ENCODE measurements around the gene THSD4.

Gene THSD4

GRCh38 chr15:71600237-71600636 is 485.0 kb downstream of the THSD4 start:
- Histone ChIP-seq H3K27ac (ENCODE audit: low read length, poor library complexity, severe bottlenecking) (no peak overlapping the region), H3K4me3 (ENCODE audit: insufficient read depth in 1 of 2, low read depth in 1 of 2, low read length in 2 of 2) (no peak overlapping the region), H2AFZ (ENCODE audit: low read depth, low read length) (no peak overlapping the region), H3K36me3 (ENCODE audit: control insufficient read depth in 1 of 2, insufficient read depth in 2 of 2, low read depth in 1 of 2, low read length in 2 of 2) (no peaks in the 10 kb centered on the region), H3K18ac (ENCODE audit: low read depth in 1 of 2, low read length in 2 of 2) (no peak overlapping the region), H3K9ac (ENCODE audit: low read length) (no peak overlapping the region), H3K4me2 (ENCODE audit: low read length, poor library complexity, severe bottlenecking) (no peak overlapping the region), H2BK12ac (ENCODE audit: low read length in 2 of 2) (no peak overlapping the region), H3K23ac (ENCODE audit: low read length in 2 of 2) (no peak overlapping the region), H4K8ac (ENCODE audit: low read length) (no peak overlapping the region), H2BK5ac (ENCODE audit: low read depth, low read length, poor library complexity, severe bottlenecking) (no peak overlapping the region), H3K79me1 (replicated peaks; ENCODE audit: low read length, poor library complexity, severe bottlenecking) (peaks cover 11% of the 10 kb centered on the region), H2AK5ac (ENCODE audit: low read length, severe bottlenecking) (no peak overlapping the region), H3K27me3 (ENCODE audit: control insufficient read depth in 1 of 2, insufficient read depth in 1 of 2, low read length in 2 of 2) (no peaks in the 10 kb centered on the region), H3K14ac (ENCODE audit: low read length in 2 of 2) (no peak overlapping the region), H3K4ac (ENCODE audit: low read depth in 1 of 2, low read length in 2 of 2) (no peak overlapping the region), H3K4me1 (ENCODE audit: control insufficient read depth, insufficient read depth, low read depth, low read length) (peaks cover 3% of the 10 kb centered on the region), H2BK15ac (ENCODE audit: low read depth, poor library complexity, severe bottlenecking) (no peak overlapping the region), H3K9me3 (ENCODE audit: control insufficient read depth, low read length) (peaks cover 9% of the 10 kb centered on the region), H4K91ac (ENCODE audit: low read length) (no peak overlapping the region), H2BK120ac (ENCODE audit: low read depth, low read length) (no peak overlapping the region)
- WGBS, result no CpG with 5 or more reads among the region's 1 CpG
- DNase-seq, result no peak

GRCh38 chr15:71601038-71601834 is 486.0 kb downstream of the THSD4 start:
- H3K4me3 ChIP-seq (ENCODE audit: insufficient read depth in 1 of 2, low read depth in 1 of 2, low read length in 2 of 2), result no peak overlapping the region
- H2AK5ac ChIP-seq (ENCODE audit: low read length, severe bottlenecking), result no peak overlapping the region
- no peak overlapping the region for H2BK120ac ChIP-seq (ENCODE audit: low read depth, low read length)
- H3K4me2 ChIP-seq (ENCODE audit: low read length, poor library complexity, severe bottlenecking), result no peak overlapping the region
- no peak overlapping the region for H4K8ac ChIP-seq (ENCODE audit: low read length)
- WGBS, result 85% methylated on average over 6 of the region's 8 CpGs
- H3K79me1 ChIP-seq (replicated peaks; ENCODE audit: low read length, poor library complexity, severe bottlenecking), result peaks cover 12% of the 10 kb centered on the region
- H3K9ac ChIP-seq (ENCODE audit: low read length), result no peak overlapping the region
- H2BK5ac ChIP-seq (ENCODE audit: low read depth, low read length, poor library complexity, severe bottlenecking), result no peak overlapping the region
- no peak overlapping the region for H4K91ac ChIP-seq (ENCODE audit: low read length)
- H3K23ac ChIP-seq (ENCODE audit: low read length in 2 of 2), result no peak overlapping the region
- no peak overlapping the region for H3K4ac ChIP-seq (ENCODE audit: low read depth in 1 of 2, low read length in 2 of 2)
- H2BK15ac ChIP-seq (ENCODE audit: low read depth, poor library complexity, severe bottlenecking), result no peak overlapping the region
- no peak overlapping the region for H3K14ac ChIP-seq (ENCODE audit: low read length in 2 of 2)
- no peaks in the 10 kb centered on the region for H3K36me3 ChIP-seq (ENCODE audit: control insufficient read depth in 1 of 2, insufficient read depth in 2 of 2, low read depth in 1 of 2, low read length in 2 of 2)
- H3K27me3 ChIP-seq (ENCODE audit: control insufficient read depth in 1 of 2, insufficient read depth in 1 of 2, low read length in 2 of 2), result no peaks in the 10 kb centered on the region
- H3K27ac ChIP-seq (ENCODE audit: low read length, poor library complexity, severe bottlenecking), result no peak overlapping the region
- H2BK12ac ChIP-seq (ENCODE audit: low read length in 2 of 2), result no peak overlapping the region
- H2AFZ ChIP-seq (ENCODE audit: low read depth, low read length), result no peak overlapping the region
- no peak overlapping the region for H3K18ac ChIP-seq (ENCODE audit: low read depth in 1 of 2, low read length in 2 of 2)
- H3K9me3 ChIP-seq (ENCODE audit: control insufficient read depth, low read length), result peaks cover 9% of the 10 kb centered on the region
- H3K4me1 ChIP-seq (ENCODE audit: control insufficient read depth, insufficient read depth, low read depth, low read length), result peaks cover 3% of the 10 kb centered on the region
- DNase-seq, result no peak

- no peak overlapping the region for H3K27ac ChIP-seq (ENCODE audit: low read length, poor library complexity, severe bottlenecking)
- H2AK5ac ChIP-seq (ENCODE audit: low read length, severe bottlenecking), result no peak overlapping the region
- no peaks in the 10 kb centered on the region for H3K27me3 ChIP-seq (ENCODE audit: control insufficient read depth in 1 of 2, insufficient read depth in 1 of 2, low read length in 2 of 2)
- no peaks in the 10 kb centered on the region for H3K36me3 ChIP-seq (ENCODE audit: control insufficient read depth in 1 of 2, insufficient read depth in 2 of 2, low read depth in 1 of 2, low read length in 2 of 2)
- DNase-seq, result no peak
- H2BK15ac ChIP-seq (ENCODE audit: low read depth, poor library complexity, severe bottlenecking), result no peak overlapping the region
- H3K18ac ChIP-seq (ENCODE audit: low read depth in 1 of 2, low read length in 2 of 2), result no peak overlapping the region
- no peak overlapping the region for H2BK5ac ChIP-seq (ENCODE audit: low read depth, low read length, poor library complexity, severe bottlenecking)
- H3K14ac ChIP-seq (ENCODE audit: low read length in 2 of 2), result no peak overlapping the region
- no peak overlapping the region for H3K4ac ChIP-seq (ENCODE audit: low read depth in 1 of 2, low read length in 2 of 2)
- H2BK12ac ChIP-seq (ENCODE audit: low read length in 2 of 2), result no peak overlapping the region
- no peak overlapping the region for H3K23ac ChIP-seq (ENCODE audit: low read length in 2 of 2)
- WGBS, result 65% methylated on average over 7 of the region's 7 CpGs
- H3K9me3 ChIP-seq (ENCODE audit: control insufficient read depth, low read length), result peaks cover 9% of the 10 kb centered on the region
- H3K4me3 ChIP-seq (ENCODE audit: insufficient read depth in 1 of 2, low read depth in 1 of 2, low read length in 2 of 2), result no peak overlapping the region
- H2AFZ ChIP-seq (ENCODE audit: low read depth, low read length), result no peak overlapping the region
- no peak overlapping the region for H4K8ac ChIP-seq (ENCODE audit: low read length)
- H3K79me1 ChIP-seq (replicated peaks; ENCODE audit: low read length, poor library complexity, severe bottlenecking), result peaks cover 5% of the 10 kb centered on the region
- no peak overlapping the region for H3K9ac ChIP-seq (ENCODE audit: low read length)
- no peak overlapping the region for H4K91ac ChIP-seq (ENCODE audit: low read length)
- no peak overlapping the region for H2BK120ac ChIP-seq (ENCODE audit: low read depth, low read length)
- H3K4me1 ChIP-seq (ENCODE audit: control insufficient read depth, insufficient read depth, low read depth, low read length), result peaks cover 3% of the 10 kb centered on the region
- no peak overlapping the region for H3K4me2 ChIP-seq (ENCODE audit: low read length, poor library complexity, severe bottlenecking)
These were observed 488.1 kb downstream of the THSD4 start for GRCh38 chr15:71603379-71603778.

GRCh38 chr15:71607383-71607782 is 492.1 kb downstream of the THSD4 start:
- Histone ChIP-seq H3K27me3 (ENCODE audit: control insufficient read depth in 1 of 2, insufficient read depth in 1 of 2, low read length in 2 of 2) (no peaks in the 10 kb centered on the region), H2BK12ac (ENCODE audit: low read length in 2 of 2) (no peak overlapping the region), H3K23ac (ENCODE audit: low read length in 2 of 2) (no peak overlapping the region), H2BK5ac (ENCODE audit: low read depth, low read length, poor library complexity, severe bottlenecking) (no peak overlapping the region), H3K9me3 (ENCODE audit: control insufficient read depth, low read length) (peaks cover 9% of the 10 kb centered on the region), H3K4me2 (ENCODE audit: low read length, poor library complexity, severe bottlenecking) (no peak overlapping the region), H3K79me1 (replicated peaks; ENCODE audit: low read length, poor library complexity, severe bottlenecking) (peaks cover 5% of the 10 kb centered on the region), H4K8ac (ENCODE audit: low read length) (no peak overlapping the region), H3K4ac (ENCODE audit: low read depth in 1 of 2, low read length in 2 of 2) (no peak overlapping the region), H2AFZ (ENCODE audit: low read depth, low read length) (no peak overlapping the region), H3K4me3 (ENCODE audit: insufficient read depth in 1 of 2, low read depth in 1 of 2, low read length in 2 of 2) (no peak overlapping the region), H2BK120ac (ENCODE audit: low read depth, low read length) (no peak overlapping the region), H3K4me1 (ENCODE audit: control insufficient read depth, insufficient read depth, low read depth, low read length) (no peaks in the 10 kb centered on the region), H2BK15ac (ENCODE audit: low read depth, poor library complexity, severe bottlenecking) (no peak overlapping the region), H3K14ac (ENCODE audit: low read length in 2 of 2) (no peak overlapping the region), H4K91ac (ENCODE audit: low read length) (no peak overlapping the region), H2AK5ac (ENCODE audit: low read length, severe bottlenecking) (no peak overlapping the region), H3K27ac (ENCODE audit: low read length, poor library complexity, severe bottlenecking) (no peak overlapping the region), H3K9ac (ENCODE audit: low read length) (no peak overlapping the region), H3K18ac (ENCODE audit: low read depth in 1 of 2, low read length in 2 of 2) (no peak overlapping the region), H3K36me3 (ENCODE audit: control insufficient read depth in 1 of 2, insufficient read depth in 2 of 2, low read depth in 1 of 2, low read length in 2 of 2) (no peaks in the 10 kb centered on the region)
- no peak for DNase-seq
- WGBS, result 93% methylated on average over 7 of the region's 7 CpGs
